ENCODE measurements around the gene SLC7A8. TPM values are rescaled to one million over a fixed set of nuclear protein-coding genes. Genes with fewer than 3 reads are reported as not detected.

SLC7A8 gene
- total and polyA plus RNA-seq, 8 donors: 1.2 to 102 (median 32.0) TPM

- 52 to 69% (median 68%) methylated on average over 3 of the region's 3 CpGs for WGBS, 5 donors
- peaks cover 6 to 45% (median 27%) of the 10 kb centered on the region in 4 donors for H3K4me1 ChIP-seq
- TF ChIP-seq EP300 (IDR thresholded peaks at IDR 0.05) (no peak), POLR2AphosphoS5 (IDR thresholded peaks at IDR 0.05) (no peak), POLR2A (IDR thresholded peaks at IDR 0.05) (no peak)
- TF ChIP-seq, protein P1, sequence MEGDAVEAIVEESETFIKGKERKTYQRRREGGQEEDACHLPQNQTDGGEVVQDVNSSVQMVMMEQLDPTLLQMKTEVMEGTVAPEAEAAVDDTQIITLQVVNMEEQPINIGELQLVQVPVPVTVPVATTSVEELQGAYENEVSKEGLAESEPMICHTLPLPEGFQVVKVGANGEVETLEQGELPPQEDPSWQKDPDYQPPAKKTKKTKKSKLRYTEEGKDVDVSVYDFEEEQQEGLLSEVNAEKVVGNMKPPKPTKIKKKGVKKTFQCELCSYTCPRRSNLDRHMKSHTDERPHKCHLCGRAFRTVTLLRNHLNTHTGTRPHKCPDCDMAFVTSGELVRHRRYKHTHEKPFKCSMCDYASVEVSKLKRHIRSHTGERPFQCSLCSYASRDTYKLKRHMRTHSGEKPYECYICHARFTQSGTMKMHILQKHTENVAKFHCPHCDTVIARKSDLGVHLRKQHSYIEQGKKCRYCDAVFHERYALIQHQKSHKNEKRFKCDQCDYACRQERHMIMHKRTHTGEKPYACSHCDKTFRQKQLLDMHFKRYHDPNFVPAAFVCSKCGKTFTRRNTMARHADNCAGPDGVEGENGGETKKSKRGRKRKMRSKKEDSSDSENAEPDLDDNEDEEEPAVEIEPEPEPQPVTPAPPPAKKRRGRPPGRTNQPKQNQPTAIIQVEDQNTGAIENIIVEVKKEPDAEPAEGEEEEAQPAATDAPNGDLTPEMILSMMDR (IDR thresholded peaks at IDR 0.05): no peak
- H3K9me3 ChIP-seq: no peaks in the 10 kb centered on the region
- H3K36me3 ChIP-seq: no peaks in the 10 kb centered on the region
- intact Hi-C loops (cut with DNase I; ENCODE audit: low total_unique reads): loop anchor here (5.0 kb wide), 1 partner anchor 63 kb away; no protein-coding TSS in a partner anchor
- H3K4me3 ChIP-seq: no peak overlapping the region
- no peak overlapping the region for H3K27ac ChIP-seq
- peak in 1 of 2 donors; percentile 3 for DNase-seq
- no peaks in the 10 kb centered on the region for H3K27me3 ChIP-seq
Measured at GRCh38 chr14:23185063-23185462, 1.6 kb upstream of the SLC7A8 start.

DNA sequence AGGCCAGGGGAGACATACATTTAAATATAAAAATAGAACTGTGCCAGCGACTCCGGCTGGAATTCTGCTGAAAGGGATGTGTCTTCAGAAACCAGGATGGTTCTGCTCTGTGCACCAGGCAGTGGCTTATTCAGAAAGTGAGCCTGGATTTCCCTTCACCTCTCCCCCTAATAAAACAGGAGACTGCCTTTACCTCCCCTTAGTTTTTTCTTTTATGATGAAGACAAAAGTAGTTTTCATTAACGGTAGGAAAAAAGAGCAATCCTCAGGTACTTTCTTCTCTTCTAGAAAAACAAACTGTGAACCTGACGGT, 346 bp downstream of the SLC7A8 start:
- Histone ChIP-seq H3K4me1 (peaks cover 6 to 62% (median 38%) of the 10 kb centered on the region in 4 donors), H3K9me3 (no peaks in the 10 kb centered on the region), H3K27me3 (no peaks in the 10 kb centered on the region), H3K36me3 (no peaks in the 10 kb centered on the region), H3K4me3 (peak overlapping the region; percentile 46 to 64 (median 51)), H3K27ac (peak overlapping the region; percentile 66 to 83 (median 71))
- DNase-seq: no peak
- 0 to 6% (median 1%) methylated on average over 4 of the region's 4 CpGs for WGBS, 5 donors
- TF ChIP-seq EP300 (IDR thresholded peaks at IDR 0.05) (no peak), POLR2A (IDR thresholded peaks at IDR 0.05) (no peak), POLR2AphosphoS5 (IDR thresholded peaks at IDR 0.05) (no peak)
- TF ChIP-seq, protein P1 (IDR thresholded peaks at IDR 0.05): no peak
- intact Hi-C loops (cut with DNase I; ENCODE audit: low total_unique reads): no loop called here

GRCh38 chr14:23182372-23183157, 895 bp downstream of the SLC7A8 start:
- H3K36me3 ChIP-seq: no peaks in the 10 kb centered on the region

GRCh38 chr14:23181946-23182345, 1.5 kb downstream of the SLC7A8 start:
- H3K27me3 ChIP-seq: no peaks in the 10 kb centered on the region
- DNase-seq: no peak
- H3K9me3 ChIP-seq: no peaks in the 10 kb centered on the region
- 21 to 32% (median 29%) methylated on average over 4 of the region's 4 CpGs for WGBS, 5 donors
- H3K27ac ChIP-seq: peak overlapping the region; percentile 1 to 83 (median 67)
- no peaks in the 10 kb centered on the region for H3K36me3 ChIP-seq
- H3K4me1 ChIP-seq: peaks cover 11 to 66% (median 43%) of the 10 kb centered on the region in 4 donors
- intact Hi-C loops (cut with DNase I; ENCODE audit: low total_unique reads): no loop called here
- TF ChIP-seq EP300 (IDR thresholded peaks at IDR 0.05): no peak
- TF ChIP-seq, protein P1 (IDR thresholded peaks at IDR 0.05): no peak
- TF ChIP-seq POLR2A (IDR thresholded peaks at IDR 0.05): no peak
- no peak for TF ChIP-seq POLR2AphosphoS5 (IDR thresholded peaks at IDR 0.05)
- peak overlapping the region; percentile 46 to 64 (median 51) for H3K4me3 ChIP-seq

More at GRCh38 chr14:23182372-23183157, 895 bp downstream of the SLC7A8 start:
- Histone ChIP-seq H3K4me1 (peaks cover 8 to 64% (median 40%) of the 10 kb centered on the region in 4 donors), H3K9me3 (no peaks in the 10 kb centered on the region), H3K27me3 (no peaks in the 10 kb centered on the region), H3K27ac (peak overlapping the region; percentile 63 to 83 (median 67)), H3K4me3 (peak overlapping the region; percentile 46 to 64 (median 51))
- DNase-seq: peak; percentile 76 to 85
- TF ChIP-seq, protein P1 (IDR thresholded peaks at IDR 0.05): no peak
- peak in 2 of 3 donors; percentile 14 to 43 for TF ChIP-seq POLR2AphosphoS5 (IDR thresholded peaks at IDR 0.05)
- TF ChIP-seq EP300 (IDR thresholded peaks at IDR 0.05): no peak
- TF ChIP-seq POLR2A (IDR thresholded peaks at IDR 0.05): no peak
- 1 to 2% (median 1%) methylated on average over 22 to 24 of the region's 24 CpGs for WGBS, 5 donors
- intact Hi-C loops (cut with DNase I; ENCODE audit: low total_unique reads): no loop called here
